IMR-90 (cell line): Measurements from ENCODE around the gene FBXL14. TPM values are rescaled to one million over a fixed set of nuclear protein-coding genes. Genes with fewer than 3 reads are reported as not detected.
A peak's percentile ranks its signal among the peaks of the same experiment; 100 is the strongest.

Experiments used
- ATAC-seq: fragments of 200-7000 bp; cut with Tn5 transposase; 2 replicates; pipeline ENCODE4 v1.9.1; 2020; ENCODE audit warnings: low read depth, mild to moderate bottlenecking, moderate library complexity
- BruUV-seq: library from RNA; stranded (reverse); fragments of 400-500 nt; replicated peaks from 2 replicates; lab custom pipeline; 2021; lab: Mats Ljungman, UMichigan
- CTCF ChIA-PET: fragments of 300-600 bp; formaldehyde crosslinking; extraction: SDS; loops from one replicate; lab custom pipeline; 2021; ENCODE audit warnings: antibody characterized with exemption; lab: Yijun Ruan, JAX
- POLR2A ChIA-PET: fragments of 300-600 bp; sonication (Branson Sonifier 250); formaldehyde crosslinking; loops from one replicate; lab custom pipeline; 2022; ENCODE audit warnings: antibody characterized with exemption; ENCODE audit not compliant: unreplicated experiment; lab: Charles Lee
- DNase-seq: peaks from one replicate; pipeline ENCODE4 v3.0.0; 2013
- H2AFZ ChIP-seq: replicated peaks from 2 replicates; pipeline ENCODE3; 2013; ENCODE audit warnings: low read length, mild to moderate bottlenecking; ENCODE audit not compliant: poor library complexity
- H2AK5ac ChIP-seq: 2 replicates; pipeline ENCODE4 v1.6.1; 2013; ENCODE audit warnings: low read depth, low read length, inconsistent platforms
- H2AK9ac ChIP-seq: replicated peaks from 2 replicates; pipeline ENCODE3; 2013; ENCODE audit warnings: mild to moderate bottlenecking, low read depth, low read length, moderate library complexity; ENCODE audit not compliant: poor library complexity
- H2BK120ac ChIP-seq: 2 replicates; pipeline ENCODE4 v1.6.1; 2013; ENCODE audit warnings: low read depth, low read length, inconsistent platforms
- H2BK15ac ChIP-seq: 3 replicates; pipeline ENCODE4 v1.6.1; 2013; ENCODE audit warnings: low read depth, low read length, inconsistent platforms
- H2BK20ac ChIP-seq: 2 replicates; pipeline ENCODE4 v1.6.1; 2013; ENCODE audit warnings: low read depth, mild to moderate bottlenecking, inconsistent platforms, low read length, moderate library complexity
- H2BK5ac ChIP-seq: 2 replicates; pipeline ENCODE4 v1.6.1; 2013; ENCODE audit warnings: mild to moderate bottlenecking, low read depth, low read length, inconsistent platforms; ENCODE audit not compliant: poor library complexity, severe bottlenecking
- H3K14ac ChIP-seq: replicated peaks from 2 replicates; pipeline ENCODE4 v1.6.1; 2013; ENCODE audit warnings: low read depth, low read length, inconsistent platforms
- H3K18ac ChIP-seq: 2 replicates; pipeline ENCODE4 v1.6.1; 2013; ENCODE audit warnings: low read depth, low read length, control low read depth
- H3K23ac ChIP-seq: 2 replicates; pipeline ENCODE4 v1.6.1; 2013; ENCODE audit warnings: low read depth, low read length, inconsistent platforms
- H3K27ac ChIP-seq: 2 replicates; pipeline ENCODE4 v1.5.1; 2013; ENCODE audit warnings: mild to moderate bottlenecking, control low read depth, low read length; ENCODE audit not compliant: insufficient read depth
- H3K27me3 ChIP-seq: 2 replicates; pipeline ENCODE4 v1.6.1; 2013; ENCODE audit warnings: low read length; ENCODE audit not compliant: control insufficient read depth, insufficient read depth
- H3K36me3 ChIP-seq: 2 replicates; pipeline ENCODE4 v1.6.1; 2013; ENCODE audit warnings: low read length, mixed read lengths; ENCODE audit not compliant: control insufficient read depth, insufficient read depth
- H3K4ac ChIP-seq: 2 replicates; pipeline ENCODE4 v1.6.1; 2013; ENCODE audit warnings: low read depth, low read length, inconsistent platforms
- H3K4me1 ChIP-seq: 2 replicates; pipeline ENCODE4 v1.6.1; 2013; ENCODE audit warnings: low read length, mixed read lengths; ENCODE audit not compliant: control insufficient read depth, insufficient read depth
- H3K4me2 ChIP-seq: 2 replicates; pipeline ENCODE4 v1.6.1; 2013; ENCODE audit warnings: low read depth, mild to moderate bottlenecking, control low read depth, low read length, moderate library complexity
- H3K4me3 ChIP-seq: 2 replicates; pipeline ENCODE4 v1.5.1; 2013; ENCODE audit warnings: low read depth, mild to moderate bottlenecking, control low read depth, low read length, moderate library complexity; ENCODE audit not compliant: insufficient read depth
- H3K56ac ChIP-seq: 2 replicates; pipeline ENCODE4 v1.6.1; 2013; ENCODE audit warnings: low read length, inconsistent platforms; ENCODE audit not compliant: insufficient read depth; ENCODE audit errors: extremely low read depth
- H3K79me1 ChIP-seq, 2 experiments: 2 replicates each; pipeline ENCODE4 v1.6.1; 2013; ENCODE audit warnings: low read length in 2 of 2, inconsistent platforms in 1 of 2, low read depth in 1 of 2
- H3K9ac ChIP-seq: 2 replicates; pipeline ENCODE4 v1.6.1; 2013; ENCODE audit warnings: low read depth, low read length, control low read depth
- H3K9me1 ChIP-seq: 2 replicates; pipeline ENCODE4 v1.6.1; 2013; ENCODE audit warnings: low read length, inconsistent platforms; ENCODE audit not compliant: insufficient read depth
- H3K9me3 ChIP-seq: 2 replicates; pipeline ENCODE4 v1.6.1; 2013; ENCODE audit warnings: low read length; ENCODE audit not compliant: control insufficient read depth, insufficient read depth
- H4K20me1 ChIP-seq: 2 replicates; pipeline ENCODE4 v1.6.1; 2013; ENCODE audit warnings: low read length, inconsistent platforms; ENCODE audit not compliant: insufficient read depth
- H4K5ac ChIP-seq: 2 replicates; pipeline ENCODE4 v1.6.1; 2013; ENCODE audit warnings: mild to moderate bottlenecking, low read depth, low read length, control low read depth
- H4K8ac ChIP-seq, 2 experiments: 2 replicates each; pipeline ENCODE4 v1.6.1; 2013; ENCODE audit warnings: low read depth in 2 of 2, low read length in 2 of 2, control low read depth in 1 of 2, inconsistent platforms in 1 of 2
- H4K91ac ChIP-seq: 2 replicates; pipeline ENCODE4 v1.6.1; 2013; ENCODE audit warnings: low read depth, low read length, inconsistent platforms; ENCODE audit not compliant: insufficient read depth
- MXI1 ChIP-seq: IDR thresholded peaks from 2 replicates; pipeline ENCODE4 v1.6.1; 2012; ENCODE audit warnings: low read depth, mild to moderate bottlenecking, low read length, moderate library complexity, borderline replicate concordance
- NFE2L2 ChIP-seq: fragments of 150-350 bp; IDR thresholded peaks from 2 replicates; pipeline ENCODE4 v1.6.1; 2016; ENCODE audit warnings: low read depth, mild to moderate bottlenecking, low read length
- RAD21 ChIP-seq: IDR thresholded peaks from 2 replicates; pipeline ENCODE4 v1.6.1; 2012; ENCODE audit warnings: low read length, improper control_type of control experiment
- RCOR1 ChIP-seq: IDR thresholded peaks from 2 replicates; pipeline ENCODE4 v1.6.1; 2012; ENCODE audit warnings: mild to moderate bottlenecking, low read length, improper control_type of control experiment; ENCODE audit not compliant: insufficient replicate concordance
- WGBS, 2 experiments: methylation state at CpG; one replicate each; pipeline versions ENCODE4 v1.1.5 to v1.1.7; 2013; ENCODE audit warnings: missing lambda C conversion rate in 2 of 2; ENCODE audit not compliant: insufficient read length in 1 of 2; ENCODE audit errors: extremely low coverage in 2 of 2; 5-methylcytosine and 5-hydroxymethylcytosine counted together
- dilution Hi-C: fragments of 300-500 bp; cut with HindIII; formaldehyde crosslinking; loops from one replicate; pipeline ENCODE4 v1.14.3; 2018; ENCODE audit warnings: low sequenced_read_pairs; ENCODE audit not compliant: unreplicated experiment
- in situ Hi-C: fragments of 300-500 bp; cut with MboI; formaldehyde crosslinking; loops from 3 replicates; pipeline ENCODE4 v1.14.3; 2019; ENCODE audit warnings: low sequenced_read_pairs, inconsistent platforms, mixed read lengths
- intact Hi-C: fragments of 100-400 bp; cut with micrococcal nuclease; formaldehyde crosslinking; loops from 2 replicates; pipeline ENCODE4 v1.10.0; 2022
- polyA plus RNA-seq, 3 experiments: library from polyadenylated mRNA; depleted of rRNA; stranded (reverse); fragments of >200 nt; gene quantifications; 2 replicates each; pipeline ENCODE4 v1.2.3, GENCODE V29; 2012; ENCODE audit warnings: low replicate concordance in 1 of 3
- total RNA-seq: library from RNA; depleted of rRNA; stranded (reverse); fragments of >200 nt; gene quantifications from 2 replicates; pipeline ENCODE4 v1.2.3, GENCODE V29; 2012

FBXL14 gene
- total and polyA plus RNA-seq, 2 of the 4 experiments (the other 2 are of a cell fraction): 4.7 to 7.3 TPM

DNA sequence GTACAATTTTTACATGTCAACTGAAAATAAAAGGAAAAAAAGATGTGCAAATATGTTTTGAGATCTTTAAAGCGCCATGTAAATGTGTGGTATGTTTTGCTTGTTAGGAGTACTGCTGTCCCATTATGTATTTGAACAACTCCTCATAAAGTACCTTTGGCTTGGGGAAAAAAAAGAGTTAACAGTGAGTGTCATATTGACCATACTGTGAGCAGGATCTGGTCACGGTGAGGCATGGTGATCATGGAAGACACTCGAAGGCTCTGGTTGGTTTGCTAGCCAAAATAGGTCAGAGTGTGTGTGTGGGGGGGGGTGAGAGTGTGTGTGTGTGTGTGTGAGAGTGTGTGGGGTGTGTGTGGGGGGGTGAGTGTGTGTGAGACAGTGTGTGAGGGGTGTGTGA, 10.1 kb upstream of the FBXL14 start:
- no peak overlapping the region for H4K8ac ChIP-seq
- WGBS, 2 experiments: 39% methylated on average over 2 of the region's 3 CpGs; no CpG with 5 or more reads in 1 of the 2 experiments
- no peaks in the 10 kb centered on the region for H3K36me3 ChIP-seq
- H3K18ac ChIP-seq: no peak overlapping the region
- peak overlapping the region; percentile 27; the same call in 1 of the 2 replicates for H3K4ac ChIP-seq
- H2BK5ac ChIP-seq: peak overlapping the region; percentile 57
- no peak overlapping the region for H2BK120ac ChIP-seq
- H3K27me3 ChIP-seq: no peaks in the 10 kb centered on the region
- no peak overlapping the region for H3K56ac ChIP-seq
- peaks cover 4% of the 10 kb centered on the region for H3K4me1 ChIP-seq
- no TSS peak for BruUV-seq
- H3K9me1 ChIP-seq: peaks cover 8% of the 10 kb centered on the region
- no peak overlapping the region for H3K9ac ChIP-seq
- no peak for ATAC-seq
- POLR2A ChIA-PET: no interaction called here
- H3K9me3 ChIP-seq: no peaks in the 10 kb centered on the region
- in situ Hi-C loops: no loop called here
- H2BK15ac ChIP-seq: 0 out of 3 replicates have a peak overlapping the region, but pooled peaks have one; percentile 2
- CTCF ChIA-PET: interaction anchor here (0.5 to 1.8 kb wide), 3 partner anchors 39 to 878 kb away, joined by 3 to 4 read pairs (median 4); no protein-coding TSS in a partner anchor
- H3K4me2 ChIP-seq: no peak overlapping the region
- no peak overlapping the region for H3K4me3 ChIP-seq
- intact Hi-C loops: no loop called here
- H4K91ac ChIP-seq: no peak overlapping the region
- peak overlapping the region; percentile 50; the same call in 1 of the 2 replicates for H3K23ac ChIP-seq
- H3K27ac ChIP-seq: no peak overlapping the region
- no peak overlapping the region for H2AFZ ChIP-seq
- H3K14ac ChIP-seq: no peak overlapping the region
- no peak overlapping the region for H4K5ac ChIP-seq
- dilution Hi-C loops: no loop called here
- DNase-seq: no peak
- H4K20me1 ChIP-seq: peaks cover 31% of the 10 kb centered on the region
- H3K79me1 ChIP-seq: peaks cover 16 to 88% of the 10 kb centered on the region in 2 experiments
- peak overlapping the region; percentile 59 for H2AK9ac ChIP-seq
- TF ChIP-seq RCOR1 (no peak), NFE2L2 (no peak), RAD21 (no peak), MXI1 (no peak)
- peak overlapping the region; percentile 27 for H2AK5ac ChIP-seq
- no peak overlapping the region for H2BK20ac ChIP-seq
